ENCODE data around the gene F2RL1.

Gene F2RL1

GRCh38 chr5:76836181-76836580, 17.4 kb downstream of the F2RL1 start:
- Histone ChIP-seq H3K9me3 (ENCODE audit: control insufficient read depth, insufficient read depth, low read length) (no peaks in the 10 kb centered on the region), H4K20me1 (ENCODE audit: control insufficient read depth, insufficient read depth, low read depth, low read length) (no peaks in the 10 kb centered on the region), H3K9me2 (replicated peaks; ENCODE audit: control insufficient read depth, low read length) (no peaks in the 10 kb centered on the region), H3K27me3 (ENCODE audit: control insufficient read depth, low read length) (no peaks in the 10 kb centered on the region), H3K79me2 (ENCODE audit: control insufficient read depth, low read length) (no peaks in the 10 kb centered on the region), H3K4me1 (ENCODE audit: control insufficient read depth, low read length) (no peaks in the 10 kb centered on the region), H3K4me3 (ENCODE audit: low read length) (no peak overlapping the region), H3K27ac (ENCODE audit: low read depth, low read length) (no peak overlapping the region), H3K36me3 (ENCODE audit: control insufficient read depth, low read length) (no peaks in the 10 kb centered on the region), H3F3A (ENCODE audit: control insufficient read depth, insufficient read depth) (no peaks in the 10 kb centered on the region), H3K4me2 (ENCODE audit: low read length) (no peak overlapping the region)
- TF ChIP-seq EZH2phosphoT487 (IDR thresholded peaks at IDR 0.05; ENCODE audit: borderline replicate concordance, low read length) (no peak), CTCF (IDR thresholded peaks at IDR 0.05; ENCODE audit: low read depth, low read length, poor library complexity, severe bottlenecking) (no peak)

- H3K27me3 ChIP-seq (ENCODE audit: control insufficient read depth, low read length): no peaks in the 10 kb centered on the region
- H3K27ac ChIP-seq (ENCODE audit: low read depth, low read length): no peak overlapping the region
- no peaks in the 10 kb centered on the region for H3K36me3 ChIP-seq (ENCODE audit: control insufficient read depth, low read length)
- H3K4me2 ChIP-seq (ENCODE audit: low read length): no peak overlapping the region
- H3F3A ChIP-seq (ENCODE audit: control insufficient read depth, insufficient read depth): no peaks in the 10 kb centered on the region
- no peaks in the 10 kb centered on the region for H3K9me3 ChIP-seq (ENCODE audit: control insufficient read depth, insufficient read depth, low read length)
- TF ChIP-seq CTCF (IDR thresholded peaks at IDR 0.05; ENCODE audit: low read depth, low read length, poor library complexity, severe bottlenecking): no peak
- no peak for TF ChIP-seq EZH2phosphoT487 (IDR thresholded peaks at IDR 0.05; ENCODE audit: borderline replicate concordance, low read length)
- no peaks in the 10 kb centered on the region for H3K79me2 ChIP-seq (ENCODE audit: control insufficient read depth, low read length)
- H3K4me3 ChIP-seq (ENCODE audit: low read length): no peak overlapping the region
- H3K4me1 ChIP-seq (ENCODE audit: control insufficient read depth, low read length): no peaks in the 10 kb centered on the region
- no peaks in the 10 kb centered on the region for H4K20me1 ChIP-seq (ENCODE audit: control insufficient read depth, insufficient read depth, low read depth, low read length)
- no peaks in the 10 kb centered on the region for H3K9me2 ChIP-seq (replicated peaks; ENCODE audit: control insufficient read depth, low read length)
These were observed 17.8 kb downstream of the F2RL1 start for GRCh38 chr5:76836585-76836984.

- Histone ChIP-seq H3K4me2 (ENCODE audit: low read length) (no peak overlapping the region), H3K79me2 (ENCODE audit: control insufficient read depth, low read length) (no peaks in the 10 kb centered on the region), H4K20me1 (ENCODE audit: control insufficient read depth, insufficient read depth, low read depth, low read length) (no peaks in the 10 kb centered on the region), H3K27ac (ENCODE audit: low read depth, low read length) (no peak overlapping the region), H3K4me3 (ENCODE audit: low read length) (no peak overlapping the region), H3K27me3 (ENCODE audit: control insufficient read depth, low read length) (no peaks in the 10 kb centered on the region), H3K4me1 (ENCODE audit: control insufficient read depth, low read length) (no peaks in the 10 kb centered on the region), H3K9me2 (replicated peaks; ENCODE audit: control insufficient read depth, low read length) (no peaks in the 10 kb centered on the region), H3K36me3 (ENCODE audit: control insufficient read depth, low read length) (no peaks in the 10 kb centered on the region), H3K9me3 (ENCODE audit: control insufficient read depth, insufficient read depth, low read length) (no peaks in the 10 kb centered on the region), H3F3A (ENCODE audit: control insufficient read depth, insufficient read depth) (no peaks in the 10 kb centered on the region)
- TF ChIP-seq CTCF (IDR thresholded peaks at IDR 0.05; ENCODE audit: low read depth, low read length, poor library complexity, severe bottlenecking) (no peak), EZH2phosphoT487 (IDR thresholded peaks at IDR 0.05; ENCODE audit: borderline replicate concordance, low read length) (no peak)
These were observed 19.8 kb downstream of the F2RL1 start for GRCh38 chr5:76838481-76839261.

Data from DOHH2 (cell line).